Small intestine (tissue), 7 donors: ENCODE results near the gene HPRT1. TPM values are rescaled to one million over a fixed set of nuclear protein-coding genes. Genes with fewer than 3 reads are reported as not detected.
A peak's percentile ranks its signal among the peaks of the same experiment; 100 is the strongest.

Experiments used
- DNase-seq, 2 donors: peaks; one replicate each; pipeline versions ENCODE4 v3.0.0 to v3.0.0-alpha.2; 2013
- FAIRE-seq: peaks from 2 replicates; lab custom pipeline; 2012; peaks lifted over from hg19 to GRCh38; lab: Jason Lieb, UNC
- H3K27ac ChIP-seq, 3 donors: one replicate each; pipeline ENCODE4 v1.5.1; 2013; ENCODE audit warnings: low read length in 2 of 3, mild to moderate bottlenecking in 2 of 3, control low read depth in 1 of 3, inconsistent platforms in 1 of 3, low read depth in 1 of 3, moderate library complexity in 1 of 3
- H3K27me3 ChIP-seq, 3 donors: one replicate each; pipeline ENCODE4 v1.6.1; 2013; ENCODE audit warnings: low read length in 3 of 3, inconsistent platforms in 1 of 3; ENCODE audit not compliant: control insufficient read depth in 3 of 3, insufficient read depth in 3 of 3
- H3K36me3 ChIP-seq, 3 donors: one replicate each; pipeline ENCODE4 v1.6.1; 2013; ENCODE audit warnings: low read length in 3 of 3, inconsistent platforms in 1 of 3, low read depth in 1 of 3, mild to moderate bottlenecking in 1 of 3, moderate library complexity in 1 of 3; ENCODE audit not compliant: control insufficient read depth in 3 of 3, insufficient read depth in 2 of 3
- H3K4me1 ChIP-seq, 3 donors: one replicate each; pipeline ENCODE4 v1.6.1; 2013; ENCODE audit warnings: low read length in 2 of 3, inconsistent platforms in 1 of 3, low read depth in 1 of 3, mild to moderate bottlenecking in 1 of 3, moderate library complexity in 1 of 3; ENCODE audit not compliant: control insufficient read depth in 3 of 3, insufficient read depth in 2 of 3
- H3K4me3 ChIP-seq, 3 donors: one replicate each; pipeline ENCODE4 v1.5.1; 2013; ENCODE audit warnings: low read length in 3 of 3, control low read depth in 1 of 3, inconsistent platforms in 1 of 3, low read depth in 1 of 3, mild to moderate bottlenecking in 1 of 3, moderate library complexity in 1 of 3
- H3K9me3 ChIP-seq, 2 donors: one replicate each; pipeline ENCODE4 v1.6.1; 2013; ENCODE audit warnings: low read depth in 1 of 2, low read length in 1 of 2; ENCODE audit not compliant: control insufficient read depth in 2 of 2, insufficient read depth in 1 of 2
- WGBS, 3 donors: extraction: QIAGEN DNeasy Blood & Tissue Kit; methylation state at CpG; one replicate each; pipeline ENCODE4 v1.1.7; 2013; 5-methylcytosine and 5-hydroxymethylcytosine counted together
- polyA plus RNA-seq, 4 donors: library from polyadenylated mRNA; stranded (reverse) in 3 of 4; unstranded in 1 of 4; fragments of 200-250 nt in 3 of 4; fragments of 120-200 nt in 1 of 4; gene quantifications; one replicate each; pipeline versions ENCODE4 v1.2.1 to v1.2.3, GENCODE V29; 2013
- donor health status: healthy with polysubstance abuse.
- donor health status: control.
- donor health status: control.
- donor health status: Bipolar disorder and iron deficiency.
- donor health status: healthy.

HPRT1 gene
- polyA plus RNA-seq, 4 donors = 24.3 to 57.8 (median 29.5) TPM

- Histone ChIP-seq H3K27ac (no peak overlapping the region), H3K4me1 (no peaks in the 10 kb centered on the region), H3K4me3 (no peak overlapping the region), H3K27me3 (no peaks in the 10 kb centered on the region), H3K36me3 (peaks cover 0 to 3% (median 3%) of the 10 kb centered on the region in 3 donors), H3K9me3 (no peaks in the 10 kb centered on the region)
- 74 to 84% (median 84%) methylated on average over 1 of the region's 1 CpG for WGBS, 3 donors
- no peak for DNase-seq
- no peak for FAIRE-seq
Observed at GRCh38 chrX:134480061-134480460, 20.1 kb downstream of the HPRT1 start.

- peaks cover 0 to 3% (median 3%) of the 10 kb centered on the region in 3 donors for H3K36me3 ChIP-seq
- H3K27ac ChIP-seq = no peak overlapping the region
- H3K4me3 ChIP-seq = no peak overlapping the region
- H3K27me3 ChIP-seq = no peaks in the 10 kb centered on the region
- H3K9me3 ChIP-seq = no peaks in the 10 kb centered on the region
- H3K4me1 ChIP-seq = no peaks in the 10 kb centered on the region
- DNase-seq = no peak
- 65 to 85% (median 84%) methylated on average over 2 of the region's 2 CpGs for WGBS, 3 donors
- FAIRE-seq = no peak
Observed at GRCh38 chrX:134481339-134481738, 21.4 kb downstream of the HPRT1 start.

- Histone ChIP-seq H3K36me3 (peaks cover 0 to 3% (median 3%) of the 10 kb centered on the region in 3 donors), H3K9me3 (no peaks in the 10 kb centered on the region), H3K4me1 (no peaks in the 10 kb centered on the region), H3K27ac (no peak overlapping the region), H3K4me3 (no peak overlapping the region), H3K27me3 (no peaks in the 10 kb centered on the region)
- DNase-seq = no peak
- WGBS, 3 donors = 65 to 83% (median 80%) methylated on average over 3 of the region's 3 CpGs
- FAIRE-seq = no peak
Observed at GRCh38 chrX:134482371-134482770, 22.4 kb downstream of the HPRT1 start.

- 70 to 88% (median 73%) methylated on average over 1 of the region's 1 CpG for WGBS, 3 donors
- FAIRE-seq = peak; percentile 94
- no peaks in the 10 kb centered on the region for H3K4me1 ChIP-seq
- peaks cover 0 to 2% (median 0%) of the 10 kb centered on the region in 3 donors for H3K27me3 ChIP-seq
- no peaks in the 10 kb centered on the region for H3K9me3 ChIP-seq
- H3K27ac ChIP-seq = no peak overlapping the region
- no peak overlapping the region for H3K4me3 ChIP-seq
- peak; percentile 38 to 48 for DNase-seq
- no peaks in the 10 kb centered on the region for H3K36me3 ChIP-seq
Observed at GRCh38 chrX:134484039-134484438, 24.1 kb downstream of the HPRT1 start.

GRCh38 chrX:134501941-134502340 lies 42.0 kb downstream of the HPRT1 start:
- WGBS, 3 donors = 73 to 92% (median 83%) methylated on average over 2 of the region's 2 CpGs

GRCh38 chrX:134502686-134503085 lies 42.7 kb downstream of the HPRT1 start:
- FAIRE-seq (no peak), DNase-seq (no peak)
- Histone ChIP-seq H3K27me3 (no peaks in the 10 kb centered on the region), H3K36me3 (peaks cover 0 to 2% (median 0%) of the 10 kb centered on the region in 3 donors), H3K9me3 (no peaks in the 10 kb centered on the region), H3K4me1 (no peaks in the 10 kb centered on the region), H3K27ac (no peak overlapping the region), H3K4me3 (no peak overlapping the region)

More at GRCh38 chrX:134501941-134502340, 42.0 kb downstream of the HPRT1 start:
- Histone ChIP-seq H3K27me3 (no peaks in the 10 kb centered on the region), H3K4me1 (no peaks in the 10 kb centered on the region), H3K27ac (no peak overlapping the region), H3K9me3 (no peaks in the 10 kb centered on the region), H3K4me3 (no peak overlapping the region), H3K36me3 (peaks cover 0 to 2% (median 0%) of the 10 kb centered on the region in 3 donors)
- DNase-seq (no peak), FAIRE-seq (no peak)

- H3K36me3 ChIP-seq = no peaks in the 10 kb centered on the region
- H3K9me3 ChIP-seq = no peaks in the 10 kb centered on the region
- no peak overlapping the region for H3K4me3 ChIP-seq
- H3K27ac ChIP-seq = no peak overlapping the region
- H3K4me1 ChIP-seq = no peaks in the 10 kb centered on the region
- H3K27me3 ChIP-seq = no peaks in the 10 kb centered on the region
- WGBS, 3 donors = 82 to 90% (median 85%) methylated on average over 9 of the region's 9 CpGs
- FAIRE-seq (no peak), DNase-seq (no peak)
Observed at GRCh38 chrX:134512566-134512965, 52.6 kb downstream of the HPRT1 start.

- Histone ChIP-seq H3K27ac (no peak overlapping the region), H3K27me3 (no peaks in the 10 kb centered on the region), H3K9me3 (no peaks in the 10 kb centered on the region), H3K36me3 (no peaks in the 10 kb centered on the region), H3K4me3 (no peak overlapping the region), H3K4me1 (no peaks in the 10 kb centered on the region)
- 66 to 91% (median 78%) methylated on average over 3 of the region's 3 CpGs for WGBS, 3 donors
- DNase-seq = no peak
- no peak for FAIRE-seq
Observed at GRCh38 chrX:134513091-134513490, 53.1 kb downstream of the HPRT1 start.

GRCh38 chrX:134520860-134521390 lies 61.0 kb downstream of the HPRT1 start:
- H3K9me3 ChIP-seq = no peaks in the 10 kb centered on the region
- peaks cover 0 to 6% (median 0%) of the 10 kb centered on the region in 3 donors for H3K4me1 ChIP-seq
- H3K27ac ChIP-seq = no peak overlapping the region
- no peak for FAIRE-seq
- H3K4me3 ChIP-seq = no peak overlapping the region
- no peaks in the 10 kb centered on the region for H3K36me3 ChIP-seq
- no peaks in the 10 kb centered on the region for H3K27me3 ChIP-seq
- WGBS, 3 donors = 76 to 82% (median 80%) methylated on average over 3 of the region's 3 CpGs
- peak; percentile 57 to 61 for DNase-seq
